LNCaP clone FGC (cell line): ENCODE data around the gene PPP2R2D.

Source experiments
- DNase-seq: peaks from one replicate; pipeline ENCODE4 v3.0.0-alpha.2; 2011; ENCODE audit warnings: low read depth
- H3K4me3 ChIP-seq: 2 replicates; pipeline ENCODE4 v1.5.1; 2011; ENCODE audit warnings: mild to moderate bottlenecking, low read depth, low read length, control low read depth
- TF ChIP-seq, protein P1 (sequence below): IDR thresholded peaks from 2 replicates; pipeline ENCODE4 v1.5.1; 2012; ENCODE audit warnings: mild to moderate bottlenecking; ENCODE audit not compliant: control insufficient read depth, insufficient read depth; ENCODE audit errors: extremely low read depth

The PPP2R2D gene

DNA sequence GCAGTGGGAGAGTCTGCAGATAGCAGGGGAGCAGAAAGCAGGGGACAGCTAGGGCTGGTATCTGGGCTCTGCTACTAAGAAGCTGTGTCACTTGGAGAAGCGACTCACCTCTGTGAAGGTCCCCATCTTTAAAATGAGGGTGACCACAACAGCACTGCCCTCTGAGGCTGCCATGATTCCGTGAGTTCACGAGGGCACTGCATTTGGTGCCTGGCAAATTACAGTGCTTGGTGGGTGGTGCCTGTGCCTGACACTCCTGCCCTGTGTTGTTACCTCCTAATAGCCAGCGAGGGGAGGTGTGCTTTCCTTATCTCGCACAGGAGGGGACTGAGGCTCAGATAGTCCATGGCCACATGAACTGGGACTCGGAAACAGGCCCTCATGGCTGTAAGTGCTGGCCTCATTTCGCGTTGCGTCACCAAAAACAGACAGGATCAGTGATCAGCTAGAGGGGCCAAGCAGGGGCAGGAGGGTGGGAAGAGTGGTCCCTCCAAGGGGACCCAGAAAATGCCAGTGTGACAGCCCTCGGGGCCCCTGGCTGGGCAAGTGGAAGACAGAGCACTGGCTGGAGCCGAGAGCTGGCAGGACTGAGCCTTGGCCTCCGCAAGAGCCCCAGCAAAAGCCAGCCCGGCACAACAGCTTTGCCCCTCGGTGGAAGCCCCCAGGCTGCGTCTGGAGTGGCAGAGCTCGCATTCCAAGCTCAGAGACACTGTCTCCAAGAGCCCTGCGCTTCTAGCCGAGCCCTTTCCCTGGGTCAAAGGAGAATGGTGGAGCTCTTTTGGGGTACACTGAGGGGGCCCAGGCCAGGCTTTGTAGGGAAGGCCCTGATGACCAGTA is 98.3 kb downstream of the PPP2R2D start:
- DNase-seq: no peak
- TF ChIP-seq, protein P1, sequence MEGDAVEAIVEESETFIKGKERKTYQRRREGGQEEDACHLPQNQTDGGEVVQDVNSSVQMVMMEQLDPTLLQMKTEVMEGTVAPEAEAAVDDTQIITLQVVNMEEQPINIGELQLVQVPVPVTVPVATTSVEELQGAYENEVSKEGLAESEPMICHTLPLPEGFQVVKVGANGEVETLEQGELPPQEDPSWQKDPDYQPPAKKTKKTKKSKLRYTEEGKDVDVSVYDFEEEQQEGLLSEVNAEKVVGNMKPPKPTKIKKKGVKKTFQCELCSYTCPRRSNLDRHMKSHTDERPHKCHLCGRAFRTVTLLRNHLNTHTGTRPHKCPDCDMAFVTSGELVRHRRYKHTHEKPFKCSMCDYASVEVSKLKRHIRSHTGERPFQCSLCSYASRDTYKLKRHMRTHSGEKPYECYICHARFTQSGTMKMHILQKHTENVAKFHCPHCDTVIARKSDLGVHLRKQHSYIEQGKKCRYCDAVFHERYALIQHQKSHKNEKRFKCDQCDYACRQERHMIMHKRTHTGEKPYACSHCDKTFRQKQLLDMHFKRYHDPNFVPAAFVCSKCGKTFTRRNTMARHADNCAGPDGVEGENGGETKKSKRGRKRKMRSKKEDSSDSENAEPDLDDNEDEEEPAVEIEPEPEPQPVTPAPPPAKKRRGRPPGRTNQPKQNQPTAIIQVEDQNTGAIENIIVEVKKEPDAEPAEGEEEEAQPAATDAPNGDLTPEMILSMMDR: no peak
- no peak overlapping the region for H3K4me3 ChIP-seq

DNA sequence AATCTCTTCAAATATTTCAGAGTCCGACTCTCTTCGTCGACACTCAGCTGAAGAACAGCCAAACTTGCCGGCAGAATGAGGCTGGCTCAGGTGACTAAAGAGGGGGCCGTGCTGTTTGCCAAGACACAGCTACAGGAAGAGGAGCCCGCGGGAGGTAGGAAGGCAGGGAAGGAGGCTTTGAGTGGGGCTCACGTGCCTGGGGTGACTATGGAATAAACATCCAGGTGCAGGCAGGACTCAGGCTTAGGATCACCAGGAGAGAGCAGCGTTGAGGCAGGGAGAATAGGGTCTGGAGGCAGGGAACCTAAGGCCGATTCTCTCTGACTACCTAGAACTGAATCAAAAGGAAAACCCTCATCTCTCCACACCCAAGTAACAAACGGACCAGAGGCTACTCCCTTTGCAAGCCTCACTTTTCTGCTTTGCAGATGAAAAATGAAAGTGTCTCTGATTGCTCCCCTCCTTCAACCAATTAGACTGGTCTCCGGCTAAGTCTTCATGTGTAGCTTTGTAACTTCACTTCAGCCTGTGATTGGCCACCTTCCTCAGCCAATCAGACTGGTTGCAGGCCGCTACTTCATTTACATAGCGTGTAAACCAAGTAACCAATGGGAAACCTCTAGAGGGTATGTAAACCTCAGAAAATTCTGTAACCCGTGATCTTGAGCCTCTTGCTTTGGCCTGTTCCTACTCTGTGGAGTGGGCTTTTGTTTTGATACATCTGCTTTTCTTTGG is 100.6 kb downstream of the PPP2R2D start:
- DNase-seq: no peak
- H3K4me3 ChIP-seq: no peak overlapping the region
- TF ChIP-seq, protein P1: peak; percentile 74

DNA sequence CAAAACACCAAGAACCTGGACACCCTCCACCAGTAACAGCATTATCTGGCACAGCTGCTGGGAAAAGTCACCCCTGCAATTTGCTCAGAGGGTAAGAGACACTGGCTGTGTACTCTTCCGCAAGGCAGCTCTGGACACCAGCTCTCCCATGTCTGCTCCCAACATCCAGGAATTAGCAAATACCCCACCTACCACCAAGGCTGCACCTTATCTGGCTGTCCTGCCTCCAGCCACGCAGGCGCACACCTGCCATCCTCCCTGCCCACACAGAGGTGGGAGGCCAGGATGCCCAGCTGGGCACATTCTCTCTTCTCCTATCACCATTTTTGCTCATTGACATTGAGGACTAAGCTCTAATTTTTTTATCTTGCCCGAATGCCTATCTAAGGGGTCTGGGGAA is 101.2 kb downstream of the PPP2R2D start:
- DNase-seq: no peak
- TF ChIP-seq, protein P1: no peak
- H3K4me3 ChIP-seq: no peak overlapping the region

DNA sequence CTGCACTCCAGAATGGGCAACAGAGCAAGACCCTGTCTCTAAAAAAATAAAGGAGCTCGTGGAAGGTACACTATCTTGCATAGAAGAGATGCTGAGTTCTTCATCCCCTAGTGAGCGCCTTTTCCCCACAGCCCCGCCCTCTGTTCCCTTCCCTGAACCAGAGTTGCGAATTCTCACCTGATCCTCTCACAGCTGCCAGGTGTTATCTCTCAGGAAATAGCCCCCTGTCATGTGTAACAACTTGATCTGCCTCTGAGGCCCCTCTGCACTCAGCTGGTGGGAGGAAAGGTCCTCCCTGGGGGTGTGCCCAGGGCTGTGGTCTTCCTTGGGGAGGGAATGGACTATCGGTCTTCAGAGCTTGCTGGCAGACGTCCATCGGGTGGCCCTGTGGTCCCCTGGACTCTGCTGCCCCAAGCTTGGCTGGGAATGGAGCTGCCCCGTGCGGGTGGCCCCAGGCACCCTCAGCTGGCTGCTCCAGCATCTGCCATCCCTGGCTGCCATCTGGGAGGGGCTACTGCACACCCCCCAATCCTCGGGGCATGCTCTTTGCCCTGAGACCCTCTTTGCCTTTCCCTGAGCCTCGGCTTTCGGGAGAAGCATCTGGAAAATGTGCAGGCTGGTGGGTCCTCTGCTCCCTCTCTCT is 102.6 kb downstream of the PPP2R2D start:
- TF ChIP-seq, protein P1: no peak
- no peak overlapping the region for H3K4me3 ChIP-seq
- no peak for DNase-seq

DNA sequence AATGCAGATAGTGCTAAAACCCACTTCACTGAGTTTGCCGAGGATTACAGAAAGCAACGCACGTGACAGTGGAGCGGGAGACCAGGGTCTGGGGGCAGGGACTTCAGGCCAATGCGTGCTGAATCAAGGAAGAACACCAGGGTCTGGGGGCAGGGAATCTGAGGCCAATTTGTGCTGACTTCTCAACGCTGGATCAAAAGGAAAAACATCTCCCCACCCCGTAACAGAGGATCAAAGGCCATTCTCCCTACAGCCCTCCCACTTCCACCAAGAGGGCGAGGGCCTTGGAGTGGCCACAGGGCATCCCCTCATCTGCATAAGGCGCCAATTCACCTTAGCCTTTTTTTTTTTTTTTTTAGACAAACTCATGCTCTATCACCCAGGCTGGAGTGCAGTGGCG is 103.2 kb downstream of the PPP2R2D start:
- H3K4me3 ChIP-seq: no peak overlapping the region
- TF ChIP-seq, protein P1: no peak
- DNase-seq: no peak

DNA sequence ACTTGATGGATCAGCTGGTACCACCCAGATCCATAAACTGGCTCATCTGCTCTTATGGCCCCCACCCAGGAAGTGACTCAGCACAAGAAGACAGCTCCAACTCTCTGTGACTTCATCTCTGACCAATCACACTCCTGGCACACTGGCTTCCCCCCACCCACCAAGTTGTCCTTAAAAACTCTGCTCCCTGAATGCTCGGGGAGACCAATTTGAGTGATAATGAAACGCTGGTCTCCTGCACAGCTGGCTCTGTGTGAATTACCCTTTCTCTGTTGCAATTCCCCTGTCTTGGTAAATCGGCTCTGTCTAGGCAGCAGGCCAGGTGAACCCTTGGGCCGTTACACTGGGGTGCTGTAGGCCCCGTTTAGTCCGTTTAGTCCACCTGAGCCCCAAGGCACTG is 104.3 kb downstream of the PPP2R2D start:
- TF ChIP-seq, protein P1: no peak
- no peak overlapping the region for H3K4me3 ChIP-seq
- no peak for DNase-seq
